Astrocyte (in vitro differentiated cells and primary cell): ENCODE data around the gene PHKG1. TPM values are rescaled to one million over a fixed set of nuclear protein-coding genes. Genes with fewer than 3 reads are reported as not detected.

ENCODE experiments used
- DNase-seq: peaks from one replicate; pipeline ENCODE4 v3.0.0-alpha.2; 2010; ENCODE audit warnings: low read depth
- FAIRE-seq: peaks from 2 replicates; lab custom pipeline; 2011; peaks lifted over from hg19 to GRCh38; lab: Jason Lieb, UNC
- H2AFZ ChIP-seq: 2 replicates; pipeline ENCODE4 v1.6.0; 2012; ENCODE audit warnings: low read depth, low read length, inconsistent platforms
- H3K27ac ChIP-seq: 2 replicates; pipeline ENCODE4 v1.5.1; 2011; ENCODE audit warnings: low read depth, low read length, inconsistent platforms
- H3K27me3 ChIP-seq: 2 replicates; pipeline ENCODE4 v1.6.0; 2011; ENCODE audit warnings: low read length, inconsistent platforms; ENCODE audit not compliant: insufficient read depth
- H3K36me3 ChIP-seq: 2 replicates; pipeline ENCODE4 v1.5.1; 2011; ENCODE audit warnings: low read length, inconsistent platforms; ENCODE audit not compliant: insufficient read depth
- H3K4me1 ChIP-seq: 2 replicates; pipeline ENCODE4 v1.5.1; 2011; ENCODE audit warnings: low read length, inconsistent platforms; ENCODE audit not compliant: insufficient read depth
- H3K4me2 ChIP-seq: 2 replicates; pipeline ENCODE4 v1.6.0; 2012; ENCODE audit warnings: low read length, inconsistent platforms
- H3K4me3 ChIP-seq: 2 replicates; pipeline ENCODE4 v1.5.1; 2011; ENCODE audit warnings: low read depth, mild to moderate bottlenecking, low read length, inconsistent platforms; ENCODE audit not compliant: insufficient read depth
- H3K79me2 ChIP-seq: 2 replicates; pipeline ENCODE4 v1.6.0; 2012; ENCODE audit warnings: mild to moderate bottlenecking, low read length, inconsistent platforms; ENCODE audit not compliant: insufficient read depth
- H3K9ac ChIP-seq: 2 replicates; pipeline ENCODE4 v1.6.0; 2012; ENCODE audit warnings: mild to moderate bottlenecking, low read length, inconsistent platforms
- H3K9me3 ChIP-seq: 2 replicates; pipeline ENCODE4 v1.5.1; 2012; ENCODE audit warnings: low read depth, mild to moderate bottlenecking, low read length, inconsistent platforms; ENCODE audit not compliant: insufficient read depth
- H4K20me1 ChIP-seq: 2 replicates; pipeline ENCODE4 v1.6.0; 2012; ENCODE audit warnings: low read length, inconsistent platforms; ENCODE audit not compliant: insufficient read depth
- H3K27ac Mint-ChIP-seq: one replicate; pipeline ENCODE4 v1.8.0; 2021; ENCODE audit warnings: mild to moderate bottlenecking, mixed read lengths; ENCODE audit not compliant: unreplicated experiment
- H3K27me3 Mint-ChIP-seq: one replicate; pipeline ENCODE4 v1.8.0; 2021; ENCODE audit warnings: low read depth, mixed read lengths; ENCODE audit not compliant: unreplicated experiment
- H3K36me3 Mint-ChIP-seq: one replicate; pipeline ENCODE4 v1.8.0; 2021; ENCODE audit warnings: low read depth, mixed read lengths; ENCODE audit not compliant: unreplicated experiment
- H3K4me1 Mint-ChIP-seq: one replicate; pipeline ENCODE4 v1.8.0; 2021; ENCODE audit warnings: low read depth, mixed read lengths; ENCODE audit not compliant: unreplicated experiment
- H3K4me3 Mint-ChIP-seq: one replicate; pipeline ENCODE4 v1.8.0; 2021; ENCODE audit warnings: mild to moderate bottlenecking, moderate library complexity, mixed read lengths; ENCODE audit not compliant: unreplicated experiment
- H3K9me3 Mint-ChIP-seq: one replicate; pipeline ENCODE4 v1.8.0; 2021; ENCODE audit warnings: mild to moderate bottlenecking, mixed read lengths; ENCODE audit not compliant: unreplicated experiment
- EZH2 ChIP-seq: IDR thresholded peaks from 2 replicates; pipeline ENCODE4 v1.6.1; 2012; ENCODE audit warnings: mild to moderate bottlenecking, low read length, inconsistent platforms; ENCODE audit not compliant: insufficient read depth
- total RNA-seq: library from RNA; stranded (reverse); gene quantifications from 2 replicates; pipeline ENCODE4 v1.2.1, GENCODE V29; 2021
- TF ChIP-seq, protein P1 (sequence below): IDR thresholded peaks from 2 replicates; pipeline ENCODE4 v1.5.1; 2011; ENCODE audit warnings: low read depth, mild to moderate bottlenecking, inconsistent platforms, low read length, moderate library complexity; ENCODE audit not compliant: insufficient read depth

The PHKG1 gene
- total RNA-seq, 1 donor from 2014 or later: not detected

DNA sequence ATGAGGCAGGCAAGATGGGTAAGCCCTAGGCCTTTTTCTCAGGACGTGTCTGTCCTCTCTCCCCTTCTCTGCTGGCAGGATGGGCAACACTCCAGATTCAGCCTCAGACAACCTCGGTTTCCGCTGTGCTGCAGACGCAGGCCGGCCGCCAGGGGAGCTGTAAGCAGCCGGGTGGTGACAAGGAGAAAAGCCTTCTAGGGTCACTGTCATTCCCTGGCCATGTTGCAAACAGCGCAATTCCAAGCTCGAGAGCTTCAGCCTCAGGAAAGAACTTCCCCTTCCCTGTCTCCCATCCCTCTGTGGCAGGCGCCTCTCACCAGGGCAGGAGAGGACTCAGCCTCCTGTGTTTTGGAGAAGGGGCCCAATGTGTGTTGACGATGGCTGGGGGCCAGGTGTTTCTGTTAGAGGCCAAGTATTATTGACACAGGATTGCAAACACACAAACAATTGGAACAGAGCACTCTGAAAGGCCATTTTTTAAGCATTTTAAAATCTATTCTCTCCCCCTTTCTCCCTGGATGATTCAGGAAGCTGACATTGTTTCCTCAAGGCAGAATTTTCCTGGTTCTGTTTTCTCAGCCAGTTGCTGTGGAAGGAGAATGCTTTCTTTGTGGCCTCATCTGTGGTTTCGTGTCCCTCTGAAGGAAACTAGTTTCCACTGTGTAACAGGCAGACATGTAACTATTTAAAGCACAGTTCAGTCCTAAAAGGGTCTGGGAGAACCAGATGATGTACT lies 13.1 kb downstream of the PHKG1 start:
- TF ChIP-seq, protein P1, sequence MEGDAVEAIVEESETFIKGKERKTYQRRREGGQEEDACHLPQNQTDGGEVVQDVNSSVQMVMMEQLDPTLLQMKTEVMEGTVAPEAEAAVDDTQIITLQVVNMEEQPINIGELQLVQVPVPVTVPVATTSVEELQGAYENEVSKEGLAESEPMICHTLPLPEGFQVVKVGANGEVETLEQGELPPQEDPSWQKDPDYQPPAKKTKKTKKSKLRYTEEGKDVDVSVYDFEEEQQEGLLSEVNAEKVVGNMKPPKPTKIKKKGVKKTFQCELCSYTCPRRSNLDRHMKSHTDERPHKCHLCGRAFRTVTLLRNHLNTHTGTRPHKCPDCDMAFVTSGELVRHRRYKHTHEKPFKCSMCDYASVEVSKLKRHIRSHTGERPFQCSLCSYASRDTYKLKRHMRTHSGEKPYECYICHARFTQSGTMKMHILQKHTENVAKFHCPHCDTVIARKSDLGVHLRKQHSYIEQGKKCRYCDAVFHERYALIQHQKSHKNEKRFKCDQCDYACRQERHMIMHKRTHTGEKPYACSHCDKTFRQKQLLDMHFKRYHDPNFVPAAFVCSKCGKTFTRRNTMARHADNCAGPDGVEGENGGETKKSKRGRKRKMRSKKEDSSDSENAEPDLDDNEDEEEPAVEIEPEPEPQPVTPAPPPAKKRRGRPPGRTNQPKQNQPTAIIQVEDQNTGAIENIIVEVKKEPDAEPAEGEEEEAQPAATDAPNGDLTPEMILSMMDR: peak; percentile 64
- TF ChIP-seq EZH2: no peak
- FAIRE-seq (no peak), DNase-seq (peak; percentile 57)
- Mint-ChIP-seq H3K9me3 (no peaks in the 10 kb centered on the region), H3K27me3 (no peaks in the 10 kb centered on the region), H3K27ac (peak overlapping the region; percentile 69), H3K36me3 (peaks cover 11% of the 10 kb centered on the region), H3K4me3 (no peak overlapping the region), H3K4me1 (peaks cover 5% of the 10 kb centered on the region)
- peaks cover 11% of the 10 kb centered on the region for H3K4me1 ChIP-seq
- no peaks in the 10 kb centered on the region for H3K27me3 ChIP-seq
- no peak overlapping the region for H3K4me2 ChIP-seq
- no peak overlapping the region for H2AFZ ChIP-seq
- no peaks in the 10 kb centered on the region for H3K9me3 ChIP-seq
- no peak overlapping the region for H3K4me3 ChIP-seq
- H4K20me1 ChIP-seq: peaks cover 11% of the 10 kb centered on the region
- peak overlapping the region; percentile 48 for H3K9ac ChIP-seq
- H3K79me2 ChIP-seq: no peaks in the 10 kb centered on the region
- H3K27ac ChIP-seq: no peak overlapping the region
- H3K36me3 ChIP-seq: peaks cover 6% of the 10 kb centered on the region

GRCh38 chr7:56078196-56078595 lies 14.6 kb downstream of the PHKG1 start:
- Mint-ChIP-seq H3K4me1 (peaks cover 5% of the 10 kb centered on the region), H3K9me3 (no peaks in the 10 kb centered on the region), H3K27ac (no peak overlapping the region), H3K27me3 (no peaks in the 10 kb centered on the region), H3K36me3 (peaks cover 12% of the 10 kb centered on the region), H3K4me3 (no peak overlapping the region)
- Histone ChIP-seq H3K4me1 (peaks cover 14% of the 10 kb centered on the region), H3K79me2 (no peaks in the 10 kb centered on the region), H3K36me3 (peaks cover 6% of the 10 kb centered on the region), H3K27me3 (no peaks in the 10 kb centered on the region), H3K4me2 (no peak overlapping the region), H2AFZ (no peak overlapping the region), H3K9me3 (no peaks in the 10 kb centered on the region), H3K4me3 (no peak overlapping the region), H3K27ac (no peak overlapping the region), H3K9ac (no peak overlapping the region), H4K20me1 (peaks cover 13% of the 10 kb centered on the region)
- DNase-seq (no peak), FAIRE-seq (no peak)
- TF ChIP-seq, protein P1: no peak
- TF ChIP-seq EZH2: no peak

DNA sequence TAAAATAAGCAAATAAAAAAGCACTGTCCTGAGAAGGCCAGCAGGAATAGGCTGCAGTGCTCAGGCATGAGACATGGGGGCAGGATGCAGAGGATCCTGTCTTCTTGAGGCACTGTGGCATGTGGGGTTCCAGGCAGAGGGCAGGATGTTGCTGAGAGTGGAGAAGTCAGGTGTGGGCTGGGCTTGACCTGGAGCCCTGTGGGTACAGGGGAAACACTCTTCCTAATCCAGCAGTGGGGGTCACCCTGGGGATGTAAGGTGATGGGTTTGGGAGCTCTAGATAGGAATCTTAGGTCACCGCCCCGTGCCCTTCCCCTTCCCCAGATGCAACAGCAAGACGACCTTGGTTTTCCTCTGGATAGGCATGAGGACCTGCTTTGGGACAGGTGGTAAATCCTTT lies 15.1 kb downstream of the PHKG1 start:
- H3K4me3 Mint-ChIP-seq: no peak overlapping the region
- H2AFZ ChIP-seq: no peak overlapping the region

More for the DNA sequence above, 15.1 kb downstream of the PHKG1 start:
- TF ChIP-seq, protein P1: no peak
- no peak for TF ChIP-seq EZH2
- peaks cover 14% of the 10 kb centered on the region for H3K36me3 Mint-ChIP-seq
- no peak for FAIRE-seq
- H3K4me1 ChIP-seq: peaks cover 14% of the 10 kb centered on the region
- no peak overlapping the region for H3K9ac ChIP-seq
- no peak overlapping the region for H3K27ac ChIP-seq
- peaks cover 5% of the 10 kb centered on the region for H3K4me1 Mint-ChIP-seq
- no peaks in the 10 kb centered on the region for H3K9me3 Mint-ChIP-seq
- DNase-seq: no peak
- no peaks in the 10 kb centered on the region for H3K27me3 ChIP-seq
- H3K4me3 ChIP-seq: no peak overlapping the region
- no peak overlapping the region for H3K4me2 ChIP-seq
- H3K9me3 ChIP-seq: no peaks in the 10 kb centered on the region
- H3K79me2 ChIP-seq: no peaks in the 10 kb centered on the region
- peaks cover 6% of the 10 kb centered on the region for H3K36me3 ChIP-seq
- H3K27ac Mint-ChIP-seq: no peak overlapping the region
- H4K20me1 ChIP-seq: peaks cover 13% of the 10 kb centered on the region
- no peaks in the 10 kb centered on the region for H3K27me3 Mint-ChIP-seq
